ENCODE measurements around the gene HK1.
A peak's percentile ranks its signal among the peaks of the same experiment; 100 is the strongest.

Gene HK1

DNA sequence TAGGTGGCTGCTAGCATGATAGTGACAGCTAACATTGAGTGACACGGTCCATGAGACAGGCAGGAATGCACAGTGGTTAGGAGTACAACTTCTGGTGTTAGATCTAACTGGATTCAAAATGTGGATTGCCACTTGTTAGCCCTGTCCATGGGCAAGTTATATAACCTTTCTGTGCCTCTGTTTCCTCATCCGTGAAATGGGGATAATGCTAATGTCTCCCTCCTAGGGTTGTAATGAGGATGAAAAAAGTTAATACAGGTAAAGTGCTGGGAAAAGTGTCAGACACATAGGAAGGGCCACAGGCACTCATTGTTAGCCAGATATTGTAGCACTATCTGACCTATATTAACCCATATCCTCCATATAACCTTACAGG lies 96.6 kb downstream of the HK1 start:
- DNase-seq (ENCODE audit: low read depth, low spot score): no peak

GRCh38 chr10:69375307-69376151 lies 97.2 kb downstream of the HK1 start:
- no peak for DNase-seq (ENCODE audit: low read depth, low spot score)

GRCh38 chr10:69376662-69377061 lies 98.4 kb downstream of the HK1 start:
- DNase-seq (ENCODE audit: low read depth, low spot score): no peak

GRCh38 chr10:69377191-69377590 lies 98.9 kb downstream of the HK1 start:
- no peak for DNase-seq (ENCODE audit: low read depth, low spot score)

DNA sequence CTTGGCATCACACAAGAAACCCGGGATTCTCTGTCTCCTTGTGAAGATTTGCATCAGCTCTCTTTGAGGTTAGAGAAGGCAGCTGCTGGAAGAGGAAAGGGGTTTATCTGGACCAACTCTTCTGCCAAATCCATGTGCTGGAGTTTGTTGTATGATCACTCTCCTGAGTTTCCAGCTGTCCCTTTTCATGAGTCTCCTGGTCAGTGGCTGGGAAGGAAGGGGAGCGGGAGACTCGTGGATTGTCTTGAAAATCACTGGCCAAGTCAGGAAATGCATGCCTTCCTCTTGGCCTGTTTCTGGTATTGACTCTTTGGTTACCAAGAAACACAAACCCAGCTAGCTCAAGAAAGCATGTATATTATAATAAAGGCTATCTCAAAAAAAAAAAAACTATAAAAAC lies 99.6 kb downstream of the HK1 start:
- no peak for DNase-seq (ENCODE audit: low read depth, low spot score)

GRCh38 chr10:69379800-69380199 lies 101.5 kb downstream of the HK1 start:
- DNase-seq (ENCODE audit: low read depth, low spot score): no peak

GRCh38 chr10:69382382-69383117 lies 104.3 kb downstream of the HK1 start:
- DNase-seq (ENCODE audit: low read depth, low spot score): no peak

- DNase-seq (ENCODE audit: low read depth, low spot score): no peak
Observed at GRCh38 chr10:69383558-69383957, 105.3 kb downstream of the HK1 start.

DNA sequence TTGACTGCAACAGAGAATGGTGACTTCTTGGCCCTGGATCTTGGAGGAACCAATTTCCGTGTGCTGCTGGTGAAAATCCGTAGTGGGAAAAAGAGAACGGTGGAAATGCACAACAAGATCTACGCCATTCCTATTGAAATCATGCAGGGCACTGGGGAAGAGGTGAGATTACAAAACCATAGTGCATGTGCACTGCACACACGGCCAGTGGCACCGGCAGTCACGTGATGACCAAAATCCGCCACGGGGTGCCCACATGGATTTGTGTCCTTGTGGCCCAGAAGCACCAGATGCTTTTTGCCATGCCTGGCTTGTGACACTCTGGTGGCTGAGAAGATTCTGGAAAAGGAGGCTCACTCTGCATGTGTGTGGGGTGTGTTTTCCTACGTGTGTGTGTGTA lies 106.0 kb downstream of the HK1 start:
- DNase-seq (ENCODE audit: low read depth, low spot score): no peak

DNA sequence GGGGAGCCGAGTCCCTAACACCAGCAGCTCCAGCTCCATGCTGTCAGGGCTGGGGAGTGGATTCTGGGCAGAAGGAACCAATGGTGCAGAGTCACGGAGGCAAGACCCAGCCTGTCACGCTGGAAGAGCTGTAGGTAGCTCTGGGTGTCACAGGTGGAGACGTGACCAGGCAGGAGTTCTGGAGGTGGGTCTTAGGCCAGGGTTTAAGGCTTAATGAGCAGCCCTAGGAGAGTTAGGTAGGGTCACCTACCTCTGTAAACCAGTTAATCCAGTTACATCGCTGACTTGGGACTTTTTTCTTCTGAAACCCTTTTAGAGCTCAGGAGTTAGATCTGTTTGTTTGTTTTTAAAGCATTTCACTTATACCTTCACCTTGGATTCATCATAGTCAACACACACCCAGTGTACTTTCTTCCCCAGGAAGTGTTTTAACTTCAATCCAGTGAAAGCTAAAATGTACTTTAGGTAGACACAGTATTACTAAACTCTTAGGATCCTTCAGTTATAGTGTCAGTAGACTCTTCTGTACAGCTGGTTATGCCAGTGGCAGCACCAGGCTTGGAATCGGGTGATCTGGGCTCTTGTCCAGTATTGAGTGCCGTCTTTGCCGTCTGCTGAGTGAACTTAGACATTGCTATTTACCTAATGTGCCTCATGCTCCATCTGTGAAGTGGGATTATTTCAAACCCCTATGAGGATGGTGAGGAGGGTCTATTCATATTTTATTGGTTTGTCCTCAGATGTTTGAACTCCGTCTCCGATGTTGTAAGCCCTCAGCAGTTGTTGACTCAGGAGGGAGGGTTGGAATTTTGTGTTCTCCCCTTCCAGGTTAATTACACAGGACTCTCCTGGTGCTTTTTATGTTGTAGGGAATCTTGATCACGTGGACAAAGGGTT lies 107.4 kb downstream of the HK1 start:
- no peak for DNase-seq (ENCODE audit: low read depth, low spot score)

- DNase-seq (ENCODE audit: low read depth, low spot score): no peak
Observed at GRCh38 chr10:69387500-69387899, 109.2 kb downstream of the HK1 start.

DNA sequence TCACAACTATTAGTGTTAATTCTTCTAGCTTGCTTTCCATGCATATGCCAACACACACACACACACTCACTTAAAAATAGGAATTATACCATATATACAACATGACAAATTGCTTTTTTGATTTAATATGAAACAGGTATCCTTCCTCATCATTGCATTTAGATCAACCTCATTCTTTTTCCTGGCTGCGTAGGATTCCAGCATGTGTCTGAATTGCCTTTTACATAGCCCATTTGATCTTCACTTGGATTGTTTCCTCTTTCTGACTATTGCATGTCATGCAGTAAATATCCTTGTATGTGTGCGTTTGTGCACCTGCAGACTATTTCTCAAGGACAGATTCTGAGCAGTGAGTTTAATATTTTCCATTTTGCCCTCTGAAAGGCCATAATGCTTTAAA lies 110.2 kb downstream of the HK1 start:
- DNase-seq (ENCODE audit: low read depth, low spot score): no peak

- no peak for DNase-seq (ENCODE audit: low read depth, low spot score)
Observed at GRCh38 chr10:69389827-69390490, 111.7 kb downstream of the HK1 start.

GRCh38 chr10:69391158-69391557 lies 112.9 kb downstream of the HK1 start:
- DNase-seq (ENCODE audit: low read depth, low spot score): no peak

DNA sequence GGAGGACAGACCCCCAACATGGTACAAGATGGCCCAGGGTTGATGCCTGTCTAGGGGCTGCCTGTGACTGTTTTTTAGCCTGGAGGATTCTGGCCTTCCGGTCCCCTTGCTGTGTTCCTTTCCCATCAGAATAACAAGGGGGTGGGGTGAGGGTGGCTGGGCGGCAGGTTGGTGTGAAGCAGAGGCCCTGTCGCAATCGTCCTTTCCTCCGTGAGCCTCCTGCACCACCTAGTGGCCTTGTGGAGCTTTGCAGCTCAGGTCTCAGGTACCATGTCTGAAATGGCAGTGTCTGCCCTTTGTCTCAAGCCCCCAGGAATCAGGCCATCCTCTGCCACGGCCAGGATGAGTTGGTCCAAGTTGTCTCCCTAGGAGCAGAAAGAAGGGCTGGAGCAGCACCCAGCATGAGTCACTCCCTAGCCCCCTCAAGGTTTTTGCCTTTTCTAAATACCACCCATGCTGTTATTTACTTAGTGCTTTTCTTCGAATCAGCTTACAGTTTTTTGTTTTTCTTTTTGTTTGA lies 114.2 kb downstream of the HK1 start:
- peak; percentile 50 for DNase-seq (ENCODE audit: low read depth, low spot score)

DNA sequence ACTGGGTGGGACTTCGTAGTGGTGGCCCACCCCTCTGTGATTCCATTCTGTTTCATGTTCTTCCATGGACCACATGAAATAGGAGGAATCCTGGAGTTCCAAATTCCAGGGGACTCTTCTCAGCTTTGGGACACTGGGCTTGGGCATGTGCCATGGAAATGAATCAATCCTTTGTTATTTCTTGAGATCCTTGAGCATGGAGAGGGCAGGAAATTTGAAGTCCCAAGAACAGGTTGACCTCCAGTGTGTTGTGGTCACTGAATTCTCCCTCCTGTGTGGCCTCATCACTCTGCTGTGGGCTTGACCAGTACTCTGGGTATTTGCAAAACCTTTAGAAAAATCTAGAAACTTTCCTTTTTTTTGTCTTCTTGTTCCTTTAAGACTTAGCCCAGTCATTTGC lies 115.7 kb downstream of the HK1 start:
- no peak for DNase-seq (ENCODE audit: low read depth, low spot score)

GRCh38 chr10:69397972-69398371 lies 119.7 kb downstream of the HK1 start:
- DNase-seq (ENCODE audit: low read depth, low spot score): no peak

DNA sequence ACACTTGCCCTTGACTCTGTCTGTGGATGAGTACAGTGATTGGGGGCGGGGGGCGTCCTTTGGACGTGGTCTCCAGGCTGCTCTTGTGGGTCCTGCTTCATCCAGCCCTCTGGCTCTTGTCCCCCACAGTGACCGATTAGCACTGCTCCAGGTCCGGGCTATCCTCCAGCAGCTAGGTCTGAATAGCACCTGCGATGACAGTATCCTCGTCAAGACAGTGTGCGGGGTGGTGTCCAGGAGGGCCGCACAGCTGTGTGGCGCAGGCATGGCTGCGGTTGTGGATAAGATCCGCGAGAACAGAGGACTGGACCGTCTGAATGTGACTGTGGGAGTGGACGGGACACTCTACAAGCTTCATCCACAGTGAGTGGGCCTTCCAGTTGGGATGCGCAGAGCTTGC lies 120.2 kb downstream of the HK1 start:
- DNase-seq (ENCODE audit: low read depth, low spot score): no peak

GRCh38 chr10:69400936-69401335 lies 122.6 kb downstream of the HK1 start:
- no peak for DNase-seq (ENCODE audit: low read depth, low spot score)

- no peak for DNase-seq (ENCODE audit: low read depth, low spot score)
Observed at GRCh38 chr10:69401416-69401815, 123.1 kb downstream of the HK1 start.

DNA sequence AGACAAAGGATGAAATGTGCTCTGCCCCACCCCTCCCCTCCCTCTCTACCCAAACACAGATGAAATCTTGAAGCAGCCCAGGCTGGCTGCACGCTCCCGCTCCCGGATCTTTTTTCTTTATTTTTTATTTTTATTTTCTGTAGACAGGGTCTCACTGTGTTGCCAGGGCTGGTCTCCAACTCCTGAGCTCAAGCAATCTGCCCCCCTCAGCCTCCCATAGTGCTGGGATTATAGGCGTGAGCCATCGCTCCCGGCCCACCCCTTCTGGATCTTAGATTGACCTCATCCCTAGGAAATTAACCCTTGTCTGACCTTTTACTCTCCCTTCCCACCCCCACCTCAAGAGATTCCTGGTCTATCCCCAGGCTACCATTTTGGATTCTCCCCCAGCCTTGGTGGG lies 124.1 kb downstream of the HK1 start:
- DNase-seq (ENCODE audit: low read depth, low spot score): no peak
